HG03045 (cell line): Measurements from ENCODE around the gene SPTY2D1.

ENCODE experiments used
- ATAC-seq: cut with Tn5 transposase; IDR thresholded peaks from one replicate; pipeline ENCODE4 v1.9.1; 2021; ENCODE audit warnings: mild to moderate bottlenecking, moderate library complexity; ENCODE audit not compliant: unreplicated experiment

Gene SPTY2D1

GRCh38 chr11:18566406-18566805, 67.7 kb downstream of the SPTY2D1 start:
- ATAC-seq: no peak

GRCh38 chr11:18564149-18564548, 70.0 kb downstream of the SPTY2D1 start:
- no peak for ATAC-seq

- no peak for ATAC-seq
Observed at GRCh38 chr11:18563090-18563730, 70.9 kb downstream of the SPTY2D1 start.
